Liver (tissue), 9 donors: Measurements from ENCODE around the gene CARMIL1. TPM values are rescaled to one million over a fixed set of nuclear protein-coding genes. Genes with fewer than 3 reads are reported as not detected.

Experiments
- DNase-seq: peaks from one replicate; pipeline ENCODE4 v3.0.0-alpha.2; 2017; ENCODE audit warnings: low spot score
- H3K27ac ChIP-seq, 2 donors: one replicate each; pipeline ENCODE4 v1.7.0; 2013; ENCODE audit warnings: inconsistent platforms in 2 of 2, low read length in 2 of 2, control low read depth in 1 of 2, low read depth in 1 of 2, mild to moderate bottlenecking in 1 of 2
- H3K27me3 ChIP-seq, 4 donors: one replicate each; pipeline versions ENCODE4 v1.6.1 to v1.7.0; 2013; ENCODE audit warnings: low read length in 3 of 4, inconsistent platforms in 1 of 4, mild to moderate bottlenecking in 1 of 4, moderate library complexity in 1 of 4; ENCODE audit not compliant: control insufficient read depth in 4 of 4, insufficient read depth in 4 of 4
- H3K36me3 ChIP-seq, 4 donors: one replicate each; pipeline versions ENCODE4 v1.6.1 to v1.7.0; 2013; ENCODE audit warnings: low read length in 3 of 4, mild to moderate bottlenecking in 3 of 4, low read depth in 1 of 4, moderate library complexity in 1 of 4; ENCODE audit not compliant: control insufficient read depth in 4 of 4, insufficient read depth in 3 of 4
- H3K4me1 ChIP-seq, 4 donors: one replicate each; pipeline versions ENCODE4 v1.6.1 to v1.7.0; 2013; ENCODE audit warnings: low read length in 3 of 4, mild to moderate bottlenecking in 3 of 4, moderate library complexity in 1 of 4; ENCODE audit not compliant: control insufficient read depth in 4 of 4, insufficient read depth in 4 of 4
- H3K4me3 ChIP-seq, 3 donors: one replicate each; pipeline versions ENCODE4 v1.6.1 to v1.7.0; 2013; ENCODE audit warnings: low read length in 3 of 3, control low read depth in 1 of 3, low read depth in 1 of 3, mild to moderate bottlenecking in 1 of 3
- H3K9ac ChIP-seq, 2 donors: one replicate each; pipeline ENCODE4 v1.7.0; 2013; ENCODE audit warnings: low read length in 2 of 2, mild to moderate bottlenecking in 2 of 2, moderate library complexity in 2 of 2, control low read depth in 1 of 2, low read depth in 1 of 2
- H3K9me3 ChIP-seq, 4 donors: one replicate each; pipeline versions ENCODE4 v1.6.1 to v1.7.0; 2013; ENCODE audit warnings: low read length in 3 of 4; ENCODE audit not compliant: control insufficient read depth in 4 of 4
- EGR1 ChIP-seq, 2 donors: IDR thresholded peaks; 2 replicates each; pipeline ENCODE4 v1.6.1; 2016 to 2018; ENCODE audit warnings: antibody characterized with exemption in 2 of 2, low read depth in 2 of 2
- FOXA1 ChIP-seq: IDR thresholded peaks from 2 replicates; pipeline ENCODE4 v1.6.1; 2016; ENCODE audit warnings: antibody characterized with exemption
- FOXA2 ChIP-seq: IDR thresholded peaks from 2 replicates; pipeline ENCODE4 v1.6.1; 2016; ENCODE audit warnings: antibody characterized with exemption
- GABPA ChIP-seq, 2 donors: IDR thresholded peaks in 1 of 2; conservative IDR thresholded peaks in 1 of 2; 2 replicates each; pipeline ENCODE4 v1.6.1; 2016; ENCODE audit warnings: antibody characterized with exemption in 2 of 2, mild to moderate bottlenecking in 1 of 2, moderate library complexity in 1 of 2
- HNF4G ChIP-seq: IDR thresholded peaks from 2 replicates; pipeline ENCODE4 v1.6.1; 2016; ENCODE audit warnings: antibody characterized with exemption
- JUND ChIP-seq, 2 donors: IDR thresholded peaks; 2 replicates each; pipeline ENCODE4 v1.6.1; 2016; ENCODE audit warnings: antibody characterized with exemption in 2 of 2
- NR2F2 ChIP-seq: IDR thresholded peaks from 2 replicates; pipeline ENCODE4 v1.6.1; 2016; ENCODE audit warnings: antibody characterized with exemption
- RAD21 ChIP-seq, 2 donors: IDR thresholded peaks; 2 replicates each; pipeline ENCODE4 v1.6.1; 2016; ENCODE audit warnings: antibody characterized with exemption in 2 of 2, mild to moderate bottlenecking in 2 of 2
- RXRA ChIP-seq, 2 donors: IDR thresholded peaks; 2 replicates each; pipeline ENCODE4 v1.6.1; 2017 to 2018; ENCODE audit warnings: antibody characterized with exemption in 2 of 2, mild to moderate bottlenecking in 1 of 2
- SP1 ChIP-seq: IDR thresholded peaks from 2 replicates; pipeline ENCODE4 v1.6.1; 2018; ENCODE audit warnings: antibody characterized with exemption, mild to moderate bottlenecking
- TAF1 ChIP-seq: conservative IDR thresholded peaks from 2 replicates; pipeline ENCODE4 v1.6.1; 2016; ENCODE audit warnings: antibody characterized with exemption, mild to moderate bottlenecking
- YY1 ChIP-seq: IDR thresholded peaks from 2 replicates; pipeline ENCODE4 v1.6.1; 2016; ENCODE audit warnings: antibody characterized with exemption, mild to moderate bottlenecking
- WGBS: extraction: QIAGEN DNeasy Blood & Tissue Kit; methylation state at CpG from one replicate; pipeline ENCODE4 v1.1.7; 2013; 5-methylcytosine and 5-hydroxymethylcytosine counted together
- polyA plus RNA-seq, 2 donors: library from polyadenylated mRNA; stranded (reverse) in 1 of 2; unstranded in 1 of 2; fragments of 200-250 nt in 1 of 2; fragments of >200 nt in 1 of 2; fragmentation: Nextera tagmentation in 1 of 2; extraction: Ambion mirVana in 1 of 2; gene quantifications; one replicate each; pipeline versions ENCODE4 v1.2.1 to v1.2.3, GENCODE V29; 2013 to 2015
- total RNA-seq, 2 donors: library from RNA; depleted of rRNA; stranded (reverse); fragments of >200 nt; gene quantifications; one replicate each; pipeline ENCODE4 v1.2.3, GENCODE V29; 2014
- TF ChIP-seq, protein P1 (sequence below): IDR thresholded peaks from 2 replicates; pipeline ENCODE4 v1.6.1; 2016; ENCODE audit warnings: antibody characterized with exemption
- TF ChIP-seq, protein P2 (sequence below): IDR thresholded peaks from 2 replicates; pipeline ENCODE4 v1.6.1; 2016; ENCODE audit warnings: antibody characterized with exemption
- TF ChIP-seq, protein P3 (sequence below): IDR thresholded peaks from 2 replicates; pipeline ENCODE4 v1.6.1; 2016; ENCODE audit warnings: antibody characterized with exemption, mild to moderate bottlenecking
- TF ChIP-seq, protein P4 (sequence below): IDR thresholded peaks from 2 replicates; pipeline ENCODE4 v1.6.1; 2016; ENCODE audit warnings: antibody characterized with exemption
- TF ChIP-seq, protein P5 (sequence below): fragments of 150-350 bp; IDR thresholded peaks from 2 replicates; pipeline ENCODE4 v1.5.1; 2017; ENCODE audit warnings: improper control_type of control experiment, low read depth, low read length; ENCODE audit not compliant: missing input control
- donor health status: healthy.
- donor health status: healthy.
- donor health status: healthy.
- donor health status: healthy.
- donor health status: healthy.

The CARMIL1 gene
- total and polyA plus RNA-seq, 4 donors = 1.4 to 9.5 (median 3.5) TPM

DNA sequence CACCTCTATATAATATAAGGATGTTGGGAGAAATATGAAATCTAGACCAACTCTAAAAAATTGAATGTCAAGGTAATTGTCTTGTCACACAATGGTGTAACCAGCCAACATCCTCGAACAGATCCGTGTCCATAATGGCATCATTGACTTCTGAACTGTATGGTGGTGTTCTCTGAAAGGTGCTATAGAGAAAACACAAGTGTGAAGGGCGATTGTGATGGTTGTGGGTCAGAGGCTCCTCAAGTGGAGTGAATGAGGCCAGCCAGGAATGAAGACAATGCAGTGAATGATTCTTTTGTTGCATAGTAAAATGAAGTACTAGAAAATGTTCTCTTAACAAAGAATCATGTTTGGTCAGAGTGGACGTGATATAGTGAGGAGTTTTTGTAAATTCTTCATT is 58.3 kb downstream of the CARMIL1 start:
- WGBS = 86% methylated on average over 4 of the region's 4 CpGs
- H3K27me3 ChIP-seq = no peaks in the 10 kb centered on the region
- H3K27ac ChIP-seq = no peak overlapping the region
- no peak for TF ChIP-seq HNF4G
- TF ChIP-seq YY1 = no peak
- TF ChIP-seq JUND (IDR thresholded peaks at IDR 0.05) = no peak
- no peak for TF ChIP-seq RAD21 (IDR thresholded peaks at IDR 0.05)
- TF ChIP-seq, protein P1, sequence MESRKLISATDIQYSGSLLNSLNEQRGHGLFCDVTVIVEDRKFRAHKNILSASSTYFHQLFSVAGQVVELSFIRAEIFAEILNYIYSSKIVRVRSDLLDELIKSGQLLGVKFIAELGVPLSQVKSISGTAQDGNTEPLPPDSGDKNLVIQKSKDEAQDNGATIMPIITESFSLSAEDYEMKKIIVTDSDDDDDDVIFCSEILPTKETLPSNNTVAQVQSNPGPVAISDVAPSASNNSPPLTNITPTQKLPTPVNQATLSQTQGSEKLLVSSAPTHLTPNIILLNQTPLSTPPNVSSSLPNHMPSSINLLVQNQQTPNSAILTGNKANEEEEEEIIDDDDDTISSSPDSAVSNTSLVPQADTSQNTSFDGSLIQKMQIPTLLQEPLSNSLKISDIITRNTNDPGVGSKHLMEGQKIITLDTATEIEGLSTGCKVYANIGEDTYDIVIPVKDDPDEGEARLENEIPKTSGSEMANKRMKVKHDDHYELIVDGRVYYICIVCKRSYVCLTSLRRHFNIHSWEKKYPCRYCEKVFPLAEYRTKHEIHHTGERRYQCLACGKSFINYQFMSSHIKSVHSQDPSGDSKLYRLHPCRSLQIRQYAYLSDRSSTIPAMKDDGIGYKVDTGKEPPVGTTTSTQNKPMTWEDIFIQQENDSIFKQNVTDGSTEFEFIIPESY = no peak
- no peak for TF ChIP-seq RXRA (IDR thresholded peaks at IDR 0.05)
- TF ChIP-seq, protein P2, sequence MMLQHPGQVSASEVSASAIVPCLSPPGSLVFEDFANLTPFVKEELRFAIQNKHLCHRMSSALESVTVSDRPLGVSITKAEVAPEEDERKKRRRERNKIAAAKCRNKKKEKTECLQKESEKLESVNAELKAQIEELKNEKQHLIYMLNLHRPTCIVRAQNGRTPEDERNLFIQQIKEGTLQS = no peak
- TF ChIP-seq FOXA1 = no peak
- no peak for TF ChIP-seq FOXA2
- TF ChIP-seq, protein P3, sequence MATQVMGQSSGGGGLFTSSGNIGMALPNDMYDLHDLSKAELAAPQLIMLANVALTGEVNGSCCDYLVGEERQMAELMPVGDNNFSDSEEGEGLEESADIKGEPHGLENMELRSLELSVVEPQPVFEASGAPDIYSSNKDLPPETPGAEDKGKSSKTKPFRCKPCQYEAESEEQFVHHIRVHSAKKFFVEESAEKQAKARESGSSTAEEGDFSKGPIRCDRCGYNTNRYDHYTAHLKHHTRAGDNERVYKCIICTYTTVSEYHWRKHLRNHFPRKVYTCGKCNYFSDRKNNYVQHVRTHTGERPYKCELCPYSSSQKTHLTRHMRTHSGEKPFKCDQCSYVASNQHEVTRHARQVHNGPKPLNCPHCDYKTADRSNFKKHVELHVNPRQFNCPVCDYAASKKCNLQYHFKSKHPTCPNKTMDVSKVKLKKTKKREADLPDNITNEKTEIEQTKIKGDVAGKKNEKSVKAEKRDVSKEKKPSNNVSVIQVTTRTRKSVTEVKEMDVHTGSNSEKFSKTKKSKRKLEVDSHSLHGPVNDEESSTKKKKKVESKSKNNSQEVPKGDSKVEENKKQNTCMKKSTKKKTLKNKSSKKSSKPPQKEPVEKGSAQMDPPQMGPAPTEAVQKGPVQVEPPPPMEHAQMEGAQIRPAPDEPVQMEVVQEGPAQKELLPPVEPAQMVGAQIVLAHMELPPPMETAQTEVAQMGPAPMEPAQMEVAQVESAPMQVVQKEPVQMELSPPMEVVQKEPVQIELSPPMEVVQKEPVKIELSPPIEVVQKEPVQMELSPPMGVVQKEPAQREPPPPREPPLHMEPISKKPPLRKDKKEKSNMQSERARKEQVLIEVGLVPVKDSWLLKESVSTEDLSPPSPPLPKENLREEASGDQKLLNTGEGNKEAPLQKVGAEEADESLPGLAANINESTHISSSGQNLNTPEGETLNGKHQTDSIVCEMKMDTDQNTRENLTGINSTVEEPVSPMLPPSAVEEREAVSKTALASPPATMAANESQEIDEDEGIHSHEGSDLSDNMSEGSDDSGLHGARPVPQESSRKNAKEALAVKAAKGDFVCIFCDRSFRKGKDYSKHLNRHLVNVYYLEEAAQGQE = no peak
- no peak for TF ChIP-seq GABPA (IDR thresholded peaks at IDR 0.05 in 1 of 2, conservative IDR thresholded peaks at IDR 0.05 in 1 of 2)
- no peak for TF ChIP-seq EGR1 (IDR thresholded peaks at IDR 0.05; ENCODE audit: low read depth in 2 of 2)
- no peak for TF ChIP-seq TAF1
- TF ChIP-seq, protein P4, sequence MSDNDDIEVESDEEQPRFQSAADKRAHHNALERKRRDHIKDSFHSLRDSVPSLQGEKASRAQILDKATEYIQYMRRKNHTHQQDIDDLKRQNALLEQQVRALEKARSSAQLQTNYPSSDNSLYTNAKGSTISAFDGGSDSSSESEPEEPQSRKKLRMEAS = no peak
- no peak for TF ChIP-seq SP1
- no peak overlapping the region for H3K4me3 ChIP-seq
- DNase-seq = no peak
- no peaks in the 10 kb centered on the region for H3K9me3 ChIP-seq
- no peaks in the 10 kb centered on the region for H3K4me1 ChIP-seq
- no peaks in the 10 kb centered on the region for H3K36me3 ChIP-seq
- no peak overlapping the region for H3K9ac ChIP-seq

DNA sequence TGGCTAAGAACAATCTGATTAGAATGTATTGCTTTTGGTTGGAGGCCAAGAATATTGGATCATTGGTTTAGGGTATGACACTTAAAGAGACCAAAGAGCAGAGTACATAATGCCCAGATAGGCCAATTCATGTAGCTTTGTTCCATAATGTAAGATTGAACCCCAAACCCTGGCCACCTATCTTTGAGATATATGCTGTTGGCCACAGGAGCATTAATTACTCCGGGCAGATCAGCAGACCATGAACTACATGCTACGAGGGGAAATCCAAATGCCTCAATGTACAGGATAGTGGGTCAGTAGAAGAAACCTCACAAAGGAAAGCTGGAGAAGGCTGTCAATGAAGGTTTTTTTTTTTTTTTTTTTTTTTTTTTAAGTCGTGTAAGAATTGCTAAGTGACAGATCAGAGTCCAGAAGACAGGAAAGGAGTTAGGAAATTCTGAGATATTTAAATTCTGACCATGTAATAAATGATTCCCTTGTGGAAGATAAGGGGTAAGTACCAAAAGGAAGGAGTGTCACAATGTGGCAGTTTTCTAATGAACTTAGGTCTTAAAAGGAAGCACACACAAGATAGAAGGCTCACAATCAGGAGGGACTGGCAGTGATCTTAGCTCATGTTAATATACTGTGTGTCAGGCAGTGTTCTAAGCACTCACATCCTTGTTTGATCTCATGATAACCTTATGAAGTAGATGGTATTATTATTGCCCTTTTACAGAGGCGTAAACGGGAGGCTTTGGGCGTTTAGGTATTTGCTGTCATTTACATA is 61.4 kb downstream of the CARMIL1 start:
- Histone ChIP-seq H3K27me3 (no peaks in the 10 kb centered on the region), H3K9ac (no peak overlapping the region)
- TF ChIP-seq, protein P1 = no peak
- no peak for TF ChIP-seq GABPA (IDR thresholded peaks at IDR 0.05 in 1 of 2, conservative IDR thresholded peaks at IDR 0.05 in 1 of 2)
- TF ChIP-seq JUND (IDR thresholded peaks at IDR 0.05) = no peak
- TF ChIP-seq, protein P3 = no peak
- TF ChIP-seq, protein P2 = no peak
- no peak for TF ChIP-seq NR2F2
- no peak for TF ChIP-seq YY1
- TF ChIP-seq FOXA1 = no peak
- TF ChIP-seq SP1 = no peak
- TF ChIP-seq, protein P5, sequence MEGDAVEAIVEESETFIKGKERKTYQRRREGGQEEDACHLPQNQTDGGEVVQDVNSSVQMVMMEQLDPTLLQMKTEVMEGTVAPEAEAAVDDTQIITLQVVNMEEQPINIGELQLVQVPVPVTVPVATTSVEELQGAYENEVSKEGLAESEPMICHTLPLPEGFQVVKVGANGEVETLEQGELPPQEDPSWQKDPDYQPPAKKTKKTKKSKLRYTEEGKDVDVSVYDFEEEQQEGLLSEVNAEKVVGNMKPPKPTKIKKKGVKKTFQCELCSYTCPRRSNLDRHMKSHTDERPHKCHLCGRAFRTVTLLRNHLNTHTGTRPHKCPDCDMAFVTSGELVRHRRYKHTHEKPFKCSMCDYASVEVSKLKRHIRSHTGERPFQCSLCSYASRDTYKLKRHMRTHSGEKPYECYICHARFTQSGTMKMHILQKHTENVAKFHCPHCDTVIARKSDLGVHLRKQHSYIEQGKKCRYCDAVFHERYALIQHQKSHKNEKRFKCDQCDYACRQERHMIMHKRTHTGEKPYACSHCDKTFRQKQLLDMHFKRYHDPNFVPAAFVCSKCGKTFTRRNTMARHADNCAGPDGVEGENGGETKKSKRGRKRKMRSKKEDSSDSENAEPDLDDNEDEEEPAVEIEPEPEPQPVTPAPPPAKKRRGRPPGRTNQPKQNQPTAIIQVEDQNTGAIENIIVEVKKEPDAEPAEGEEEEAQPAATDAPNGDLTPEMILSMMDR = no peak

More for the DNA sequence above, 61.4 kb downstream of the CARMIL1 start:
- Histone ChIP-seq H3K9me3 (no peaks in the 10 kb centered on the region), H3K27ac (no peak overlapping the region), H3K36me3 (no peaks in the 10 kb centered on the region), H3K4me1 (no peaks in the 10 kb centered on the region), H3K4me3 (no peak overlapping the region)
- no peak for DNase-seq
- 72% methylated on average over 6 of the region's 6 CpGs for WGBS
